AG09309 (cell line): ENCODE data around the gene ERBB2.

Experiments used
- DNase-seq: peaks from one replicate; pipeline ENCODE4 v3.0.0-alpha.2; 2010; ENCODE audit warnings: low read depth
- H3K4me3 ChIP-seq: 2 replicates; pipeline ENCODE4 v1.5.1; 2011; ENCODE audit warnings: mild to moderate bottlenecking, low read depth, low read length, moderate library complexity; ENCODE audit not compliant: control insufficient read depth
- TF ChIP-seq, protein P1 (sequence below): IDR thresholded peaks from 2 replicates; pipeline ENCODE4 v1.5.1; 2011; ENCODE audit warnings: mild to moderate bottlenecking, low read depth, low read length, inconsistent platforms; ENCODE audit not compliant: insufficient read depth, control insufficient read depth; ENCODE audit errors: missing control alignments

The ERBB2 gene

DNA sequence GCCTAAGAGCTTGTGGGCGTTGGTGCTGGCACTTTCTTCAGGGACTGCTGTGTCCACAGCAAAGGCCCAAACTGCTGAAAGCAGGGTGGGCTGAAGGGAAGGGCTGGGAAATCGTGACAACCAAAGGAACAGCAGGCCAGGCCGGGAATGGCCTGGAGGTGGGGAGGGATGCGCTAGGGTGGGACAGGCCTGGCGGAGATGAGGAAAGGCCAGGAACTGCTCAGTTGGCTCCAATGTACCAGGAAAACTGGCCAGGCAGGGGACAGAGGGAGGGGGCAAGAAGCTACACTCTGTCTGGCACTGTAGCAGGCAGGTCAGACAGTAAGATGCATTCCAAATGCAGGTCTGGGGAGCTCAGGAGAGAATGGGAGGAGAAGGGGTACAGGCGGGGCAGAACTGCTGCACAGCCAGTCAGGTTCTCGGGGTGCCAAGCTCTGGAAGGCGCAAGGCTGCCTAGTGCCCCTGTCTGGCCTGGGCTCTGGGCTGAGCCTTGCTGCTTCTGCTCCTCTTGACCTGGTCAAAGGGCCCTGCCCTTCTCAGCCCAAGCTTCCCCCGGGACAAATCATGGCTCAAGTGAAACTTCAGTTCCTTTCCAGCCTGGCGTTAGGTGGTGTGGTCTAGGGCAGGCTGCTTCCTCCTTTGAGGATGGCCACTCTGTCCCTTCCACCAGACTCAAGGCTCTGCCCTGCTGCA lies 24.3 kb upstream of the ERBB2 start:
- no peak for DNase-seq
- TF ChIP-seq, protein P1, sequence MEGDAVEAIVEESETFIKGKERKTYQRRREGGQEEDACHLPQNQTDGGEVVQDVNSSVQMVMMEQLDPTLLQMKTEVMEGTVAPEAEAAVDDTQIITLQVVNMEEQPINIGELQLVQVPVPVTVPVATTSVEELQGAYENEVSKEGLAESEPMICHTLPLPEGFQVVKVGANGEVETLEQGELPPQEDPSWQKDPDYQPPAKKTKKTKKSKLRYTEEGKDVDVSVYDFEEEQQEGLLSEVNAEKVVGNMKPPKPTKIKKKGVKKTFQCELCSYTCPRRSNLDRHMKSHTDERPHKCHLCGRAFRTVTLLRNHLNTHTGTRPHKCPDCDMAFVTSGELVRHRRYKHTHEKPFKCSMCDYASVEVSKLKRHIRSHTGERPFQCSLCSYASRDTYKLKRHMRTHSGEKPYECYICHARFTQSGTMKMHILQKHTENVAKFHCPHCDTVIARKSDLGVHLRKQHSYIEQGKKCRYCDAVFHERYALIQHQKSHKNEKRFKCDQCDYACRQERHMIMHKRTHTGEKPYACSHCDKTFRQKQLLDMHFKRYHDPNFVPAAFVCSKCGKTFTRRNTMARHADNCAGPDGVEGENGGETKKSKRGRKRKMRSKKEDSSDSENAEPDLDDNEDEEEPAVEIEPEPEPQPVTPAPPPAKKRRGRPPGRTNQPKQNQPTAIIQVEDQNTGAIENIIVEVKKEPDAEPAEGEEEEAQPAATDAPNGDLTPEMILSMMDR = no peak
- no peak overlapping the region for H3K4me3 ChIP-seq

DNA sequence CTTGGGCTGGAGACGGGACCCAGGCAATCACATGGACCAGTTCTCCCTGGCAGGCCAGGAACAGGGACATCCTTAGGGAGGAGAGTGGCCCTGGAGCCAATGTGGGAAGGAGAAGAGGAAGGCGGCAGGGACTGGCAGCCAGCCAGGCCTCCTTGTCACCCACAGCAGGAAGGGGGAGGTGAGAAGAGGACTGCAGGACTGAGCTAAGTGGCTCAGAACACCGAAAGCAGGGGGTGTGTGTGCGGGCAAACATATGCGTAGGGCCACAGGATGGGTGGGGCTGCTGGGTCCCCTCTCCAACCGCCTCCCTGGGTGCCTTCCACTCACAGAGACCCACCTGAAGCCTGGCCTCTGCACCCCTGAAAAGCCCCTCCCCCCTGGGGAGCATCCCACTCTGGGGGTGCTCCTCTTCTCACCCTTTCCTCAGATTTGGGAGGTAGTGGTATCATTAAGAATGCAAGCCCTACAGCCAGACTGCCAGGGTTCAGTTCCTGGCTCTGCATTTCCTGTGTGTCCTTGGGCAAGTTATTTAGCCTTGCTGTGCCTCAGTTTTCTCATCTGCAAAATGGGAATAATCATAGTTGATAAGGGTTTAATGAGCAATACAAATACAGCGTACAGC lies 23.6 kb upstream of the ERBB2 start:
- TF ChIP-seq, protein P1 = no peak
- DNase-seq = no peak
- no peak overlapping the region for H3K4me3 ChIP-seq

DNA sequence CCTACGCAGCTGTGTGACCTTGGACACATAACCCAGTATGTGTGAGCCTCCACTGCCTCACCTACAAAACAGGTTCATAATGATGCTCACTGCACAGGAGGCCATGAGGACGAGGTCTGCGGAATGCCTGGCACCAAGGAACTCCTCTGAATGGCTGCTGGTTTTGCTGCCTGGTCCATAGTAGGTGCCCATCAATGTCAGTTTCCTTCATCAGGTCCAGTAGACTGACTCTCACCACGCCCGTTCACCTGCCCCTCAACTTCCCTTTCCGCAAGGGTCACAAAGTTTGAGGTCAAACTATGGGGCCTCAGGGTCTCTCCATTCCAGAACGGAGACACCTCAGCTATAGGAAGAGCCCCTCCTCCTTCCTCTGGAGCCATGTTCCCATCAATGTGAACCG lies 22.8 kb upstream of the ERBB2 start:
- H3K4me3 ChIP-seq = no peak overlapping the region
- TF ChIP-seq, protein P1 = no peak
- no peak for DNase-seq

DNA sequence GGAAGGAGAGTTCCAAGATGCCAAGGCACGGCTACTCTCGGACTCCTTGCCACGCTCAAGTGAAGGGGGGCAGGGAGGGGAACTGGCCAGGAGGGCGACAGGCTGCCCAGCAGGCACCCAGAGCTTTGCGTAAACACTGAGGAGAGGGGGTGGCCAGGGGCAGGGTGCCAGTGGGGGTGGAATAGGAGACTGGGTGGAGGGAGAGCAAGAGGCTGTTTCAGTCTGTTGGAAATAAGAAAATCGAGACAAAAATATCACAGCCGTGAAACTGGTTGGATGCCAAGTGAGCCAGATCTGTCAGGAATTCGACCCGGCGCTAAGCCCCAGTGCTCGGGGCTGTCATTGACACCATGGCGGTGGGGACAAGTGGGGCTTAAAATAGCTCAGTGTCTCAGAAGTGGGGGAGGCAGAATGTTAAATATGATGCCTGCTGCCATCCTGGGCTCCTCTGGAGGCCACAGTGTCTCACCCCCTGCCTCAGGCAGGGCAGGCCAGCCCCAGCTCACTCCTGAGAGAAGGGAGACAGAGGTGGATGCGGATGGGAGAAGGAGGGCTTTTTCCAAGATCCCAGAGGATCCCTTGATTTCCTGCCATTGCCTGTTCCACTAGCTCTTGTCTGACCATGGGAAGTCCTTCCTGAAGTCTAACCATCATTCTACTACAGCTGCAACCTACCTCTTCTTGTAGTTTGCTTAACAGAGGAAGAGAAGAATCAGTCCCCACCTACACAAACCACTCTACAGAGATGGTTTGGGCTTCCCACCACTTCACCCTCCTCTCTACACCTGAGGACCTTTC lies 22.1 kb upstream of the ERBB2 start:
- no peak overlapping the region for H3K4me3 ChIP-seq
- TF ChIP-seq, protein P1 = no peak
- no peak for DNase-seq

DNA sequence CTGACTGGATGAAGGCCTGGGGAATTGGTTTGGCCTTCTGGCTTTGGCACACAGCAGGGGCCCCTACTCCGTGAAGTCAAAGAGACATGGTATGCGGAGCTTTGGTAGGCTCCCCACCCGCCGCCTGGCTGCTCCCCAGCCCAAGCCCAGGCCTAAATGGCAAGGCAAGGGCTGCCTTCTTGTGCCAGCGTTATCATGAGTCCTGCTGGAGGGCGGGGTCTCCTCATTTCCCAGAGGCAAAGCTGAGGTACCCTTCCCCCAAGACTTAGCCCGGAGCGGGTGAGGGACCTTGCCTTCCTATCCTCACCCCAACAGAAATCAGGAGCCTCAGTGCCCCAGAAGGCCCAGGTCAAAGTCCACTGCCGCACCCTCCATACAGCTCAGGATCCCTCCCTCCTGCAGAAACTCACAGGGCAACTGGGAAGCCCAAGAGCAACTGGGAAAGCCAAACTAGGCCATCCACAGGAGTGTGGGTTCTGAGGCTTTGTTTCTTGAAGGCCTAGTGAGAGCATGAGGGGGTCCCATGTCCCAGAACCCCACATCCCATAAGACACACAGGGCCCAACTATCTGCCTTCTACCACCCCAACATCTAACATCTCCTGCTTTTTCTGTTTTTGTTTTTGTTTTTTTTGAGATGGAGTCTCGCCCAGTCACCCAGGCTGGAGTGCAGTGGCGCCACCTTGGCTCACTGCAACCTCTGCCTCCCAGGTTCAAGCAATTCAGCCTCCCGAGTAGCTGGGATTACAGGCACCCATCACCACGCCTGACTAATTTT lies 21.3 kb upstream of the ERBB2 start:
- no peak for DNase-seq
- TF ChIP-seq, protein P1 = no peak

DNA sequence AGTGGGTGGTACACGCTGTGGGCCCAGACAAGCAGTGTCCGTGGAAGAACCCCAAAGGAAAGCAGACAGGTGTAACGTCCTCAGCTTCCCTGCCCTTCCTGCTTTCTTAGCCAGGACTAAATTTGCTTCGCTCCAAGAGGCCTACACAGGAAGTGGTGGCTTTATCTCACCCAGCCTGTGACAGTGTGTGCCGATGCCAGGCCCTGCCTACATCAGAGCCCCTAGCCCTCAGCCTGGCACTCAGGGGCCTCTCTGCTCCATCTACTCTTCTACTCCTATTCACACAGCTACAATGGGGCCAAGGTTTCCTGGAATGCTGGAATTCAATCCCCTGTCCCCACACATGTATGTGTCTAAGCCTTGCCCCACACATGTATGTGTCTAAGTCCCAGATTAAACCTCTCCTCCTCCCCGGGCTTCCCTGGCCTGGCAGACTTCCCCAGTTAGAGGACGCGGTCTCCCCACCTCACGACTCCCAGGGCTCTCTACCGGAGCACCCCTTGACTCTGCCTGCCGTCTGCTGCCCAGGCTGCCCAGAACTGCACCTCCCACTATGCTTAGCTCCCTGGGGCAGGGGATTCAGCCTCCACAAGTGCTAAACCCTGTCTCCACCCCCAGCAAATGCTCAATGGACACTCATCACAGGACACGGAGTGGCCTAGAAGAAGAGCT lies 20.2 kb upstream of the ERBB2 start:
- no peak overlapping the region for H3K4me3 ChIP-seq
- TF ChIP-seq, protein P1 = no peak
- DNase-seq = no peak

More for the DNA sequence above, 21.3 kb upstream of the ERBB2 start:
- no peak overlapping the region for H3K4me3 ChIP-seq
